HG02798 (cell line): ENCODE results near the gene FBXO36.
"Not testable (repeated sequence)": the region's sequence is repeated elsewhere in the genome, so short reads cannot be mapped to it uniquely, and the experiment has no call there.

ENCODE experiments used
- ATAC-seq: cut with Tn5 transposase; IDR thresholded peaks from one replicate; pipeline ENCODE4 v1.9.1; 2021; ENCODE audit warnings: mild to moderate bottlenecking; ENCODE audit not compliant: unreplicated experiment, poor library complexity

FBXO36 gene

DNA sequence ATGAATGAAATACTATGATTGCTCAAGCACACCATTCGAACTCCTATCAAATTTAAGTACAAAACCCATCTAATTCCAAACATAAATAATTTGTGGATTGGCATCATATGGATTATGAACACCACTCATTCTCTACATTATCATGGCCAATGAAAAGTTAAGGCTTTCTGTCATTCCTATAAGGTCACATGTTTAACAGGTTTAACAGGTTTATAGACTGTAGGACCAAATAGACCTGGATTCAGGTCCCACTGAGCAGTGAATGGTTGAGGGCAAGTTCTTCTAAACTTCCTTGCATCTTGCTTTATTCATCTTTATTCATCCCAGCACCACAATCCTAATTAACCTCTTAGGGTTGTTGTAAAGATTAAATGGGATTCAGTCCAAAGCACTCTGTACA is 33.4 kb downstream of the FBXO36 start:
- ATAC-seq: no peak

DNA sequence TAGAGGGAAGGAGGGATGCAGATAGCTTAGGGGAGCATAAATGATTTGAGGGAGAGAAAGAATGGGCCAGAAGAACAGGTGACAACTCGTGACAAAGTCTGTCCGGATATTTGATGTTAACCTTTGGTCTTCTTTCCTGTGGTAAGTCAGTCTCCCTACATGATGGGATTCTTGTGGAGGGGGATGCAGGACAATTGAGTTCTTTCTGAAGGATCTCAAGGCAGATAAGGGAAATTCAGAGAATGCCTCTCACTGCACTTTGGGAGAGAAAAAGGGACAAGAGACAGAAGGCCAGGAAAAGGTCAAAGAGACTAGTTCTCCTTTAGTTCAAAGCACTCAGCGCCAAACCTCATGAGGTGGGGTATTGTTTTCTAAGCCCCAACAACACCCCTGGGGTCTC is 34.2 kb downstream of the FBXO36 start:
- no peak for ATAC-seq

DNA sequence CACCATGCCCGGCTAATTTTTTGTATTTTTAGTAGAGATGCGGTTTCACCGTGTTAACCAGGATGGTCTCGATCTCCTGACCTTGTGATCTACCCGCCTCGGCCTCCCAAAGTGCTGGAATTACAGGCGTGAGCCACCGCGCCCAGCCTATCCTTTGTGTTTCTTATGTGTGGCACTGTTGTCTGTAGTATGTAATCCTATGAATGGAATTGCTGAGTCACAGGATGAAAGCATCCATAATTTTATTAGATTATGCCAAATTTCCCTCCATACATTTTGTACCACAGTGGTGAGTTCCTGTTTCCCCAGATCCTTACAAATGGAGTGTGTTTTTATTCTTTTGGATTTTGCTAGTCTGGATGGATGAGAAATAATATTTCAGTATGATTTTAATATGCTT is 41.3 kb downstream of the FBXO36 start:
- not testable (repeated sequence) for ATAC-seq

DNA sequence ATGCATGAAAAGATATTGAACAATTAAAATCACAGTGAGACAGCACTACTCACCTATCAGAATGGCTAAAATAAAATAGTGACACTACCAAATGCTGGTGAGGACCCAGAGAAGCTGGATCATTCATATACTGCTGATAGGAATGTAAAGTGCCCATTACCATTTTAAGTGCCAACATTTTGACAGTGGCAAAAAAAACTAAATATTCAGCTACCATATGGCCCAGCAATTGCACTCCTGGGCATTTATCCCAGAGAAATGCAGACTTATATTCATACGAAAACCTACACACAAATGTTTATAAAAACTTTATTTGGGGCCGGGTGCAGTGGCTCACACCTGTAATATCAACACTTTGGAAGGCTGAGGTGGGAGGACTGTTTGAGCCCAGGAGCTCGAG is 47.6 kb downstream of the FBXO36 start:
- no peak for ATAC-seq

GRCh38 chr2:229970406-229970805 is 48.1 kb downstream of the FBXO36 start:
- ATAC-seq: no peak

- no peak for ATAC-seq
These were observed 49.0 kb downstream of the FBXO36 start for GRCh38 chr2:229971298-229971790.

- no peak for ATAC-seq
These were observed 52.0 kb downstream of the FBXO36 start for GRCh38 chr2:229974266-229974665.

DNA sequence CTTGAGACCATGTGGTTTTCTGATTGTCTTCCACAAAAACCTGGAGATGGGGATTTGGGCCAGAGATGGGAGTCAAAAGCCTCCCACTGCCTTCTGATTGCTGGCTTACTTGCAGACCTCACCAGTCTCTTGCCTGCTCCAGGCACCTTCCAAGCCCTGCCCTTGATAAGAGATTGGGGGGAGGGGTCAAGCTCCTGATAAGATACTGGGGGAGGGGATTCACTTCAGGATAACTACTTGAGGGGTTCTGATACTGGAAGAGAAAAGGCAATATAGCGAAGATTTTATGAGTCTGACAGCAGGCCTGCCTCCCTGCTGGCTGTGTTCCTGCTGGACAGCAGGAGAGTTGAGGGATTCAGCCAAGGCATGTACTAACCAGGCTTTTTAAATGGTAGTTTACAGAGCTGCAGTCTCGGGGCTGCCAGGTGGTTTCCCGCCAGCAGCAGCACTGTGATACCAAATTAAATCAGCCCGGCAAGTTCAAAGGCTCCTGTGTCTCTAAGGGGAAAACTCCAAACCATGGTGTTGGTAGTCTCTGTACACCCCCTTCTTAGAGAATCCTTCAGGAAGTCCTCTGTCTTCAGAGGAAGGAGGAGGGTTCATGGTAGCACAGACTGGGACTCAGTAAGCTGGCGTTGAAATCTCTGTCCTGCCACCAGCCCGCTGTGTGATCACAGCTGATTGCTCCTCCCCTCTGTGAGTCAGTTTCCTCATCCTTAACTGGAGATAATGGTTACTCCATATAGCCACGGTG is 58.3 kb downstream of the FBXO36 start:
- ATAC-seq: peak; percentile 46

GRCh38 chr2:229993236-229993635 is 70.9 kb downstream of the FBXO36 start:
- ATAC-seq: no peak

GRCh38 chr2:229996320-229996719 is 74.0 kb downstream of the FBXO36 start:
- ATAC-seq: no peak

GRCh38 chr2:229997565-229997964 is 75.3 kb downstream of the FBXO36 start:
- ATAC-seq: no peak

GRCh38 chr2:230000118-230000841 is 78.0 kb downstream of the FBXO36 start:
- ATAC-seq: peak; percentile 91

DNA sequence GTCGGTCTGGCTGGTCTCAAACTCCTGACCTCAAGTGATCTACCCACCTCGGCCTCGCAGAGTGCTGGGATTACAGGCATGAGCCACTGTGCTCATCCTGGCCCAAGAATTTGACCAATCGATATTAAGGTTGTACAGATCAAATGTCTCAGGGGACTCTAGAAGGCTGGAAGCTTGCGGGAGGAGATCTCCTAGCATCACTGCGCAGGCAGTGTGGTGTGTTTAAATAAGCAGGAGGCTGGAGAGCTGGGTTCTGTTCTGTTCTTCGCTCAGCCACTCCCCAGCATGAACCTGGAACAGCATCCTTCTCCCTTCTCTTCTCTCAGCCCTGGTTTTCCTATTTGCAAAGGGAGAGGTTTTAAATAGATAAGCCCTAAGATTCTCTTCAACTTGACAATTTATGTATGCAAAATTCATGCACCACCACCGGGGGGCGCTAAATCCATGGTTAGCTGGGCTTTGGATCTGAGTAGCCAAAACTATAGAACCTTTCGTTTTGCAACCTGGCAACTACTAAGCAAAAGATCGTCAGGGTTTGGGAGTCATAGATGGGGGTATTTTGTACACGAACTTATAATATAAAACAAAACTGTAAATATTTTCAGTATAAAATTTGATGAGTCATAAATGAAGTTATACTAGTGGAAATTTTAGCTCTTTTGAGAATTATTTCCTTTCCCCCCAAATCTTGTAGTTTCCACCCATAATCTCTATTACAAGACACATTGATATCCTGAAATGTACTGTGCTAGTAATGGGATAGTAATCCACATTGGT is 85.8 kb downstream of the FBXO36 start:
- no peak for ATAC-seq

- no peak for ATAC-seq
These were observed 86.4 kb downstream of the FBXO36 start for GRCh38 chr2:230008708-230009066.

DNA sequence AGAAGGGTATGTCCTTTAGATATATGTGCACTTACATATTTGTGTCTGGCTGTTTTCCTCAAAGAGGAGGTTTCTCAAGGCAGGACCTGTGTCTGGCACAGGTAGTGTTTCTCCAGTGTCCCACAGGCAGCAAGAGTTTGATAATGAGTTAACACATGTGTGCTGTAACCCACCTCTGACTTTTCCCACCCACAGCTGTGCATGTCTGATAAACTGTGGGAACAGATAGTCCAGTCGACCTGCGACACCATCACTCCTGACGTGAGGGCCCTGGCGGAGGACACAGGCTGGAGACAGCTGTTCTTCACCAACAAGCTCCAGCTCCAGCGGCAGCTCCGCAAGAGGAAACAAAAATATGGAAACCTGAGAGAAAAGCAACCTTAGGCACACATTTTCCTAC is 88.2 kb downstream of the FBXO36 start:
- no peak for ATAC-seq

- ATAC-seq: no peak
These were observed 89.3 kb downstream of the FBXO36 start for GRCh38 chr2:230011617-230012016.

- ATAC-seq: no peak
These were observed 90.1 kb downstream of the FBXO36 start for GRCh38 chr2:230012267-230012884.

- no peak for ATAC-seq
These were observed 94.5 kb downstream of the FBXO36 start for GRCh38 chr2:230016844-230017243.

GRCh38 chr2:230018153-230018552 is 95.8 kb downstream of the FBXO36 start:
- ATAC-seq: no peak

DNA sequence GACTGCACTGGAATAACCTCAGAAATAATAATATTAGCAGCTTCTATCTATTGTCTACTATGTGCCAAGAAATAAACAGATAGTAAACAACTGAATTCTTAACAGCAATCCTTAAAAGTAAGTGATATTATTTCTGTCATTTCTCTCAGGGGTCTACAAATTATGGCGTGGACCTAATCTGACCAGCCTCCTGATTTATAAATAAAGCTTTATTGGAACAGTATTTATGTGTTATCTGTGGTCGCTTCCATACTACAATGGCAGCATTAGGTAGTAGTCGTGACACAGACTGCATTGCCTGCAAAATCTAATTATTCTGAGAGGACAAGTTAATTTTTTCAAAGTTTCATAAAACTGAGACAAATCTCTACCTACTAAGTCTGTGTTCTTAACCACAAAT is 97.4 kb downstream of the FBXO36 start:
- ATAC-seq: no peak

DNA sequence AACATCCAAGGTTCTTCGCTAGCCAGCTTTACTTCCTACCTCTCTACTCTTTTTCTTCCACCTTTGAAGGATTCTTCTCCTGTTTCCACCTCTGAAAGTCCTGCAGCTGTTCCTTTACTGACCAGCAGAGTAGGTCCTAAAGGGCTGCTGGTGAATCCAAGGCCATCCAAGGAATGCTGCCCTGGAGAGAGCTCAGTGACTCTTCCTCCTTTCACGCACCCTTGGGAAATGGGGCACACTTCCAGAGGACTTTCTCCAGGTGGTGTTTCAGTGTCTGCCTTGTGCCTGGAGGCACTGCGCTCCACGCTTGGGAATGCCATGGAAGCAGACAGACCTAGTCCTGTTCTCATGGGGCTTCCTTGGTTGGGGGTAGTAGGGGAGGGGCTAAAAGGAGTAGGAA is 101.0 kb downstream of the FBXO36 start:
- no peak for ATAC-seq
